DMS53 (cell line): Measurements from ENCODE around the gene PSAPL1.

Experiments used
- DNase-seq: peaks from one replicate; lab custom pipeline; 2025; lab: John Stamatoyannopoulos, UW

PSAPL1 gene

GRCh38 chr4:7396186-7396910, 38.4 kb downstream of the PSAPL1 start:
- DNase-seq, result no peak

DNA sequence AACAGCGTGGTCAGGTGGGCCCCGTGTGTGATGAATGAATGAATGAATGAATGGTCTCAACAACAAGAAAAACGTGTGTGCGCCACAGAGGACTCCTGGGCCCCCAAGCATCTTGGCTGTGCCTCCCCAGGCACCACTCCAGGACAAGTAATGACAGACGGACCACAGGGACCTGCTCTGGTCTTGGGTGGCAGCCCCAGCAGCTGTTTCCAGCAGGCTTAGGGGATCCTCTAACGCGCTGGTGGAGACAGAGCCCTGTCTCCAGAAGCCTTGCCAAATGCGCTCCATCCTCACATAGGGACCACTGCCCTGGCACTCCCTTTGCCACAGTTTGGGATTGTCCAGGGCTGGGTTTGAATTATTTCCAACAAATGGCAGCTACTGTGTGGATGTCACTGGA, 39.1 kb downstream of the PSAPL1 start:
- no peak for DNase-seq

- DNase-seq, result no peak
Measured at GRCh38 chr4:7394681-7395451, 39.9 kb downstream of the PSAPL1 start.

GRCh38 chr4:7393601-7394575, 40.8 kb downstream of the PSAPL1 start:
- DNase-seq, result no peak

DNA sequence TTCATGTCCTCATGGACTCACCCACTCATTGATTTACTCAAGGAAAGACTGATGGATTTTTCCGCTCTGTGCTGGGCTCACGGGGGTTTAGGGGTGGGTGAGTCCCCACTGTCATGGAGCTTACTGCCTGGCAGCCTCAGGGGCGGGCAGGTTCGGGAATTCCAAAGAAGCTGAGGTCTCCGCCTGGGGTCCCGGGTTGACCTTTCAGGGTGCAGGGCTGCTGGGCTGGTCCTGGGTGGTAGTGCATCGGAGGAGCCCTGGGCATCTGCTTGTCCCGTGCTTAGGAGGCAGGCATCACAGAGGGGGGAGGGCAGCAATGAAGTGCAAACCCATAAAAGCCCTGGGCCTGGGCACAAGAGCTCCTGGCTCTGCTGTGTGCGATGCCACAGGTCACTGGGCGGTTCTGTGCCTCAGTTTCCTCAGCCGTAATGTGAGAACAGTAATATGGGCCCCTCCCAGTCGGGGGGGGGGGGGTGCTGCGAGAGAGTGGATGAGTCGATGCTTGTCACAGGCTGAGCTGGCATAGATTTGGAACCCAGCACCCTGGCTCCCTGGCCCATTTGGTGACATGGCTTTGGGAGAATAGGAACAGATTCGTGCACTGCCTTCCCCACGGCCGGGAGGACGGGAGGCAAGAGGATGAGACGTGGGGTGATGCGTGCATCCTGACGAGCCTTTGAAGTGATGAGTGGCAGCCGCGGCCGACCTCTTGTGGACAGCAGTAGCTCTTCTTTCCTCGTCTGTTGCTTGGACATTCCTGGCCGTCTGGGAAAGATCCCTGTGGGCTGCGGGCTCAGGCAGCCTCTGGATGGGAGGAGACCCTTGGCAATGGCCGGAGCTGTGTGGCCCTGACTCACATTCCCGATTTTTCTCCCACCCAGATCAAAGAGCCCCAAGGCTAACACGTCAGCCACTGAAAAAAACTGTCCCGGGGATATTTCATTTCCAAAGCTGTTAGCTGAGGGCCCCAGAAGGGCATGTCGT, 42.0 kb downstream of the PSAPL1 start:
- DNase-seq, result peak; percentile 63

DNA sequence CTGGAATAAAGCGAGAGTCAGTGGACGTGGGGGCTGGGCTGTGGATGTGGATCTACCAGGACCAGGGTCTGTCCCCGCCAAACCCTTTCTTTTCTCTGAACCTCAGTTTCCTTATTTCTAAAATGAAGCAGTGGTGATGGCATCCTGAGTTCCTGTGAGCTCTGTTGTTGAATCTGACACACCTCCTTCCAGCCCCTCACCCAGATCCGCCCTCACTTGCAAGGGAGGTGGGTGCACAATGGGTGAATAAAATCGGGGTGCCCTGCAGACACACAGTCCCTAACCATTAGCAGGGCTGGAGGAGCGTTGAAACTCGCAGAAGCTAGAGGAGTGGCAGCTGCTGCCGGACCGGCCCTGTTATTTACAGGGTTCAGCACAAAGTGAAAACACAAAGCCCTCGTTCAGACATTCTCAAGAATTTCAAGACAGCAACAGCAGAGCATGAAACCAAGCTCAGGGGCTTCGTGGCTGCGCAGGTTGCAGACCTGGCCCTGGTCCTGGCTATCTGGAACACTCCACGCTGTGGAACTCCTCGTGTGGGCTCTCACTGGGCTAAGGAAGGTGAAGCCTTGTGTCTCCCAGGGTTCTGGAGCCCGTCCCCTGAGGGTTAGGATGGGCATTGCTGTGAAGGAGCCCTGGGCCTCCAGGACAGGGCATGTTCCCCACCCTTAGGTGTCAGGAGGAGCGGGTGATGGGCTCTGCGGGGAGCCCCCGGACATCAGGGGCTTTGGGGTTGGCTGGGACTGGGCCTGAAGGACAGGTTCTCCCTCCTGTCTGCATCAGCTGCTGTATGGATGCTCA, 42.9 kb downstream of the PSAPL1 start:
- DNase-seq, result no peak

DNA sequence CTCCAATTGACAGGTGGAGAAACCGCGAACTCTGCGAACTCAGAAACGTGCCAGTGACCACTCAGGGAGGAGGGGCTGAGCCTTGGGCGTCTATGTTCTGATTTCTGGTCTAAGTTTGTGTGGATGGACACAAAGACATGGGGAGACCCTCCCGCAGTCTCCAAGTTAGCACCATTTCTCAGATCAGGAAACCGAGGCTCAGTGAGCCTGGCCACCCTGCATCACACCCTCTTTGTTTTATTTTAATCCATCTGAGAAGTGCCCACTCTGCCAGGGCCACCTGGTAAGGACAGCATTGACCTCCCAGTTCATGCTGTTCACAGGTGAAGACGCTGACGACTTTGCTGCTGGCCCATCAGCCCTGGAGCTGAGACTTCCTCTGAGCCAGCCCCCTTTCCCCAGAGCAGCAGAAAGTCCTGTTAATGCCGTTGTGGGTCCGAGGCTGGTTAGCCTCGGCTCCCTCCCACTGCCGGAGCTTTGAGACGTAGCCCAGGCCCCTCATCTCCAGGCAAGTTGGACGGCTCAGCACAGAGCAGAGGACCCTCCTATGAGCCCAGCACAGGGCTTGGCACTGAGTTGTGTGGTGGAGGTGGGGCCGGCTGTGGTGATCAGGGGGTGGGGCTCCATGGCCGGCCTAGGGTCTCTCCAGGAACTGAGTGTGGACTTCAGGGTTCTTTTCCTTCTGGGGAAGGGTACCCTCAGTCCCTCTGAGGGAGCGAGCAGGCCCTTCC, 43.7 kb downstream of the PSAPL1 start:
- DNase-seq, result no peak

- DNase-seq, result no peak
Measured at GRCh38 chr4:7390336-7390735, 44.4 kb downstream of the PSAPL1 start.

- no peak for DNase-seq
Measured at GRCh38 chr4:7389719-7390118, 45.0 kb downstream of the PSAPL1 start.

DNA sequence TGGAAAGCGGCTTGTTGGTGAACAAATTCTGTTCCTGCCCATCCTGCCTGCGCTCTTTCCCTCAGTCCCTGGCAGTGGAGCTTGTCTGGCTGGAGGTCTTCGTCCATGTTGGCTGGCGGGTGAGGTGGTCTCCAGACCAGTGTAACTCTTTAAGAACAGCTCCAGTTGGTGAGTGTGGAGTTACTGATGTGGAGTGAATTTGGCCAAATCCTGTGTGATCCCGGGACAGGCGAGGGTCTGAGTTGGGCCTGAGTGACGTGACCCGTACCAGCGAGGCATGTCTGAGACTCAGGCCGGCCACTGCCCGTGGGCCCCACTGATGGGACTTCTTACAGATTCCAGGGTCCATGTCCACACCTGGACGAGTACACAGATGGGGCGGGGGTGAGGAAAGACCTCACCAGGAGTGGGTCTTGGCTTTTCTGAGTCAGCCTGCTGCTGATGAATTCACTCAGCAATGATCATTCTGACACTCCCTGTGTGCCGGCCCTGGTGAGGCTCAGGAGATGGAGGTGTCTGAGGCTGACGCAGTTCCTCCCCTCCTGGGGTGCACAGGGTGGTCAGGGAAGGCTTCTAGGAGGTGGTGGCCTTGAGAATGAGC, 45.5 kb downstream of the PSAPL1 start:
- DNase-seq, result no peak

- DNase-seq, result no peak
Measured at GRCh38 chr4:7388627-7389026, 46.1 kb downstream of the PSAPL1 start.

DNA sequence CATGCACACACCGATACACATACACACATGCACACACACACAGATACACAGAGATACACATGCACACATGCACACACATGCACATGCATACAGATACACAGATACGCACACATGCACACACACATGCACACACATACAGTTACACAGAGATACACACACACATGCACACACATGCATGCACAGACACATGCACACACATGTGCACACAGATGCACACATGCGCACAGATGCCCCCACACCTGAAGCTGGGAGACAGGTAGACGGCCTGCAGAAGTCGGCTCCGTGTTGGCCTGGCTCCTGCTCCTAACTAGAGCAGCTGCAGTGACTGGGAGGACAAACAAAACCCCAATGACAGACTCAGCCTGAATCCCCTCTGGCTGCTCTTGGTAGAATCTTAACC, 46.8 kb downstream of the PSAPL1 start:
- no peak for DNase-seq

GRCh38 chr4:7384929-7385890, 49.5 kb downstream of the PSAPL1 start:
- DNase-seq, result no peak

DNA sequence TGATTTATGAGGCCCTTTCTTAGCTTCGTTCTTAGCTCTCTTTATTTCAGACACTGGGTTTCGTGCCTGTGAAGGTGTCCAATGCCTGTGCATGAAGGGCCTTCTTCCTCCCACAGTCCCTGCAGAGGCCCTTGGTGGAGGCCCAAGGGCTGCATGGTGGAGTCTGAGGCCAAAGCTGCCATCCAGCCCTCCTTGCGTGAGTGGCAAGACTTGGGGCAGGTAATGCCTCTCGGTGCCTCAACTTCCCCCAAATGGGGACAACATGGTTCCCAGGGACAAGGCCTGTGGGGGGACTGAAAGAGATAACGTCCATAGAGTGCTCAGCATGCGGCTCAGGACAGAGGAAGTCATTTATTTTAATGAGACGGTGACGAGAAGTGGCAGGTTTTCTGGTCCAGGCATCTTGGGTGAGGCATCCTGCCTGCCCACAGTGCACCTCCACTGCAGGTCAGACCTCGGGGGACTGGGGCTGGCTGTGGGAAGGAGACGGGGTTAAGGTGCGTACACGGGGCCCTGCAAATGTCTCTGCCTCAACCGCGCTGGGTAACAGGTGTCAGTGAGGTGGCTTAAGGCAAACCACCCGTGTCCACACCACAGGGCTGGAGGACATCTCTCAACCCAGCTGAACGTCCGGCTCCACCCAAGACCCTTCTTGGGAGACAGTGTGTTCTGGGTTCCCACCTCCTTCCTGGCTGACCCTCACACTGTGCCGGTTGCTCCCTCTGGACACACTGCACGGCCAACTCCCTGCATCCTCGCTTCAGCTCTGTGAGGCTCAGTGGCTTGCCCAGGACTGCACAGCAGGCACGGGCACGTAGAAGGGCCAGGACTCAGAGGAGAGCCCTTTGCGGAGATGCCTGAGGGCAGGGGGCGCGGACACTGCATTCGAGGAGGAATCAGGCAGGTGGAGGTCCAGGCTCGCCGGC, 50.5 kb downstream of the PSAPL1 start:
- no peak for DNase-seq

GRCh38 chr4:7383266-7383665, 51.5 kb downstream of the PSAPL1 start:
- no peak for DNase-seq

DNA sequence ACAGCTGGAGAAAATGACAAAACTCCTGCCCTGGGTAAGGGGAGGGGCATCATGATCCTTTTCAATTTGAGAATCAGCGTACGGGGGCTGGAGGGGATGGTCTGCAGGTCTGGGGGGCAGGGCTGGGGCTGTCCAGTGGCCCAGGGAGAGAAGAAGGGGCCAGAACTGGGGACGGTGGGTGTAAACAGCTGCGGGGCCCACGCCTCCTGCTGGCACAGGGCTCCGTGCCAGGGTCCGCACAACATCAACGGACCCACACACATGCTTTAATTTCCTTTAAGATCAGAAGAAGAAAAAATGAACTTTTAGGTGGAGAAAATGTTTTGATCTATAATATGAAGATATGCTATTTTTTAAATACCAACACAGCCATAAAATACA, 52.1 kb downstream of the PSAPL1 start:
- DNase-seq, result no peak
